GM23248 (cell line): ENCODE measurements around the gene ZDHHC24. TPM values are rescaled to one million over a fixed set of nuclear protein-coding genes. Genes with fewer than 3 reads are reported as not detected.
A peak's percentile ranks its signal among the peaks of the same experiment; 100 is the strongest.
"Not testable (repeated sequence)": the region's sequence is repeated elsewhere in the genome, so short reads cannot be mapped to it uniquely, and the experiment has no call there.

Experiments
- DNase-seq: peaks from one replicate; pipeline ENCODE4 v3.0.0-alpha.2; 2015
- H2AFZ ChIP-seq: fragments of 200-600 bp; sonication (generic); 2 replicates; pipeline ENCODE4 v1.6.1; 2016; ENCODE audit warnings: antibody characterized with exemption
- H3F3A ChIP-seq: fragments of 200-600 bp; sonication (generic); 2 replicates; pipeline ENCODE4 v1.6.1; 2016; ENCODE audit warnings: mild to moderate bottlenecking, antibody characterized with exemption, mixed run types; ENCODE audit not compliant: insufficient read depth
- H3K27ac ChIP-seq: fragments of 200-600 bp; sonication (generic); 2 replicates; pipeline ENCODE4 v1.5.1; 2016; ENCODE audit warnings: mild to moderate bottlenecking
- H3K27me3 ChIP-seq: fragments of 200-600 bp; sonication (generic); replicated peaks from 2 replicates; pipeline ENCODE4 v1.6.1; 2016; ENCODE audit warnings: mild to moderate bottlenecking; ENCODE audit not compliant: insufficient read depth
- H3K36me3 ChIP-seq: fragments of 200-600 bp; sonication (generic); 2 replicates; pipeline ENCODE4 v1.6.1; 2016; ENCODE audit warnings: low read depth, mild to moderate bottlenecking
- H3K4me1 ChIP-seq: fragments of 200-600 bp; sonication (generic); 2 replicates; pipeline ENCODE4 v1.6.1; 2016; ENCODE audit warnings: mild to moderate bottlenecking; ENCODE audit not compliant: insufficient read depth
- H3K4me2 ChIP-seq: fragments of 200-600 bp; sonication (generic); one replicate; pipeline ENCODE4 v1.6.1; 2016; ENCODE audit warnings: mild to moderate bottlenecking; ENCODE audit not compliant: unreplicated experiment
- H3K4me3 ChIP-seq: fragments of 200-600 bp; sonication (generic); 2 replicates; pipeline ENCODE4 v1.5.1; 2016; ENCODE audit warnings: mild to moderate bottlenecking
- H3K79me2 ChIP-seq: fragments of 200-600 bp; sonication (generic); 2 replicates; pipeline ENCODE4 v1.6.1; 2016; ENCODE audit warnings: mild to moderate bottlenecking; ENCODE audit not compliant: insufficient read depth
- H3K9ac ChIP-seq: fragments of 200-600 bp; sonication (generic); 2 replicates; pipeline ENCODE4 v1.6.1; 2016; ENCODE audit warnings: mild to moderate bottlenecking
- H3K9me2 ChIP-seq: fragments of 200-600 bp; sonication (generic); 2 replicates; pipeline ENCODE4 v1.6.1; 2016; ENCODE audit warnings: mixed run types, mild to moderate bottlenecking, moderate library complexity; ENCODE audit not compliant: insufficient read depth
- H3K9me3 ChIP-seq: fragments of 200-600 bp; sonication (generic); one replicate; pipeline ENCODE4 v1.6.1; 2017; ENCODE audit warnings: low read depth
- H4K20me1 ChIP-seq: fragments of 200-600 bp; sonication (generic); 2 replicates; pipeline ENCODE4 v1.6.0; 2016; ENCODE audit not compliant: insufficient read depth
- EZH2 ChIP-seq: fragments of 200-600 bp; sonication (generic); IDR thresholded peaks from 2 replicates; pipeline ENCODE4 v1.6.1; 2018; ENCODE audit warnings: antibody characterized with exemption, mild to moderate bottlenecking; ENCODE audit not compliant: insufficient read depth, poor library complexity, severe bottlenecking
- EZH2phosphoT487 ChIP-seq: fragments of 200-600 bp; sonication (generic); IDR thresholded peaks from 2 replicates; pipeline ENCODE4 v1.6.1; 2018; ENCODE audit warnings: antibody characterized with exemption, moderate library complexity, mild to moderate bottlenecking, low read depth; ENCODE audit not compliant: insufficient read depth
- WGBS, 2 experiments: methylation state at CpG; one replicate each; pipeline ENCODE4 v1.1.6; 2015 to 2017; ENCODE audit warnings: low lambda C conversion rate in 2 of 2, low coverage in 1 of 2; ENCODE audit errors: missing lambda C conversion rate in 2 of 2; 5-methylcytosine and 5-hydroxymethylcytosine counted together
- in situ Hi-C: fragments of 300-500 bp; cut with MboI; formaldehyde crosslinking; loops from 2 replicates; pipeline ENCODE4 v1.15.0; 2020
- polyA plus RNA-seq: library from polyadenylated mRNA; unstranded; fragments of >200 nt; fragmentation: Nextera tagmentation; extraction: Ambion mirVana; gene quantifications from 2 replicates; pipeline ENCODE4 v1.2.1, GENCODE V29; 2016
- total RNA-seq: library from RNA; depleted of rRNA; stranded (reverse); fragments of >200 nt; shearing (Covaris generic); gene quantifications from 2 replicates; pipeline ENCODE4 v1.2.3, GENCODE V29; 2014

Gene ZDHHC24
- total and polyA plus RNA-seq, 2 experiments from 2014 or later: 20.8 to 23.5 TPM

DNA sequence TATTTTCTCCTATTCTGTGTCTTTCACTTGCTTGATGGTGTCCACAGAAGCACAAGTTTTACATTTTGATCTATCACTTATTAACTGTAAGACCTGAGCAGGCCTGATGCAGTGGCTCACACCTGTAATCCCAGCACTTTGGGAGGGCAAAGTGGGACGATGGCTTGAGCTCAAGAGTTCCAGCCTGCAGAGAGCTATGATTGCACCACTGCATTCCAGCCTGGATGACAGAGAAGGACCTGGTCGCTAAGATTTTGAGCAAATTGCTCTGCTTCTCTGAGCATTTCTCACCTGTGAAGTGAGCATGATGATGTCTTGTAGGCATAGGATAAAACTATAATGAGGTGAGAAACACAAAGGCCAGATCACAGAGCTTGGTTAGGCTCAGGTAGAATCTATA, 40.3 kb upstream of the ZDHHC24 start:
- in situ Hi-C loops: loop anchor here (25.0 kb wide), 1 partner anchor 251 kb away; the partner anchor contains the start of gene RCE1
- TF ChIP-seq EZH2 (no peak), EZH2phosphoT487 (no peak)
- no peaks in the 10 kb centered on the region for H3F3A ChIP-seq
- H3K79me2 ChIP-seq: no peaks in the 10 kb centered on the region
- H3K9me2 ChIP-seq: no peaks in the 10 kb centered on the region
- DNase-seq: no peak
- WGBS, 2 experiments: 50 to 59% methylated on average over 2 of the region's 2 CpGs
- H3K4me1 ChIP-seq: no peaks in the 10 kb centered on the region
- H3K9me3 ChIP-seq: no peaks in the 10 kb centered on the region
- H3K27ac ChIP-seq: no peak overlapping the region
- H4K20me1 ChIP-seq: no peaks in the 10 kb centered on the region
- no peak overlapping the region for H2AFZ ChIP-seq
- no peak overlapping the region for H3K4me2 ChIP-seq
- H3K4me3 ChIP-seq: no peak overlapping the region
- H3K27me3 ChIP-seq: no peaks in the 10 kb centered on the region
- no peaks in the 10 kb centered on the region for H3K36me3 ChIP-seq
- no peak overlapping the region for H3K9ac ChIP-seq

DNA sequence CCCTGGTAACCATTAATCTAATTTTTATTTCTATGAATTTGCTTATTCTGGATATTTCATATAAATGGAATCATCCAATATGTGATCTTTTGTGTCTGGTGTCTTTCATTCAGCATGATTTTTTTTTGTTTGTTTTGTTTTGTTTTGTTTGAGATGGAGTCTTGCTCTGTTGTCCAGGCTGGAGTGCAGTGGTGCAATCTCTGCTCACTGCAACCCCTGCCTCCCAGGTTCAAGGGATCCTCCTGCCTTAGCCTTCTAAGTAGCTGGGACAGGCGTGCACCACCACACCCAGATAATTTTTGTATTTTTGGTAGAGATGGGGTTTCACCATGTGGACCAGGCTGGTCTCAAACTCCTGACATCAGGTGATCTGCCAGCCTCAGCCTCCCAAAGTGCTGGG, 39.6 kb upstream of the ZDHHC24 start:
- H3K27me3 ChIP-seq, H3K4me3 ChIP-seq, H3K9me2 ChIP-seq, DNase-seq, H3K9me3 ChIP-seq, H3F3A ChIP-seq, H3K9ac ChIP-seq, H2AFZ ChIP-seq, H3K27ac ChIP-seq, H3K4me2 ChIP-seq, H3K36me3 ChIP-seq, H3K4me1 ChIP-seq, H4K20me1 ChIP-seq, H3K79me2 ChIP-seq: not testable (repeated sequence)
- in situ Hi-C loops: loop anchor here (25.0 kb wide), 1 partner anchor 252 kb away; the partner anchor contains the start of gene RCE1
- 71 to 81% methylated on average over 1 of the region's 1 CpG for WGBS, 2 experiments

DNA sequence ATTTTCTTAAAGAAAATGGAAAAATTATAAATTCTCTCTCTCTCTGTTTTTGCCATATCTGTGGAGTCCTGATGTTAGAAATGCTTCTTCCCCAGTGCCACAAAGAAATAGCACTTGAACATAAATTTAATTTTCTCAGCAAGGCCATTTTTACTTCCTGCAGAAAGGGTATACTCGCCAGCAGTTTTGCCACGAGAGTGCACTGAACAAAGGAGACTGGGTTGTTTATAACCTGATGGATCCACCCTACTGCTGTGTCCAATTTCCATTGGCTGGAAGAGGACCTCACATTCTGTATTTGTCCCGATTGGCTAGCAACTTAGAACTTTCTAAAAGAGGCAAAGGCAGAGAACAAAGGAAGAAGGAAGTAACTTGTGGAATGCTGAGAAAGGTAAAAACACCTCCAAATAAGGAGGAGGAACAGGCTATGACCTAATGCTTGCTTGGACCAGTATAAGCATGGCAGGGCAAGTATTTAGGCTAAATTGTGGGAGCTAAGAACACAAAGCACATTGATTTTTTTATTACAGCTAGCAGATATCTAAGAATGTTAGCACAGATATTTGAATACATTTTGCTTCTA, 36.8 kb upstream of the ZDHHC24 start:
- H2AFZ ChIP-seq, H3F3A ChIP-seq, H3K4me2 ChIP-seq, DNase-seq, H3K27ac ChIP-seq, H3K9me2 ChIP-seq, H3K4me1 ChIP-seq, H4K20me1 ChIP-seq, H3K36me3 ChIP-seq, H3K9me3 ChIP-seq, H3K9ac ChIP-seq, H3K4me3 ChIP-seq, H3K79me2 ChIP-seq, H3K27me3 ChIP-seq: not testable (repeated sequence)
- 49 to 59% methylated on average over 3 of the region's 3 CpGs for WGBS, 2 experiments
- in situ Hi-C loops: loop anchor here (25.0 kb wide), 1 partner anchor 255 kb away; the partner anchor contains the start of gene RCE1

DNA sequence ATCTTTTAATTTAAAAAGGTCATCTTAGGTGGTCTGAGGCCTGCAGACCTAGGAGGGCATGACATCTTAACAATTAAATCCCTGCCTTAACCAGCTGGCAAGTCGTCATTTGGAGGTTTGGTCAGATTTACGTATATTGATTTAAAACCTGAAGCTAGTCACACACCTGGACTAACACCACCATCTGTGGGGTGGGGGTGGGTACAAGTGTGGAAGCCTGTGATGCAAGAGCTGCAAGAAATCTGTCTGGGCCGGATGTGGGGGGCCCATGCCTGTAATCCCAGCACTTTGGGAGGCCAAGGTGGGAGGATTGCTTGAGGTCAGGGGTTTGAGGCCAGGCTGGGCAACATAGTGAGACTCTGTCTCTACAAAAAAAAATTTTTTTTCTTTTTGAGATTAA, 35.4 kb upstream of the ZDHHC24 start:
- Histone ChIP-seq H3K9me2 (no peaks in the 10 kb centered on the region), H3K4me1 (no peaks in the 10 kb centered on the region), H2AFZ (no peak overlapping the region), H3K27me3 (no peaks in the 10 kb centered on the region), H3K79me2 (no peaks in the 10 kb centered on the region), H3K4me2 (no peak overlapping the region), H3K36me3 (no peaks in the 10 kb centered on the region), H3F3A (no peaks in the 10 kb centered on the region), H3K27ac (no peak overlapping the region), H3K9me3 (no peaks in the 10 kb centered on the region), H4K20me1 (no peaks in the 10 kb centered on the region), H3K9ac (no peak overlapping the region), H3K4me3 (no peak overlapping the region)
- no peak for DNase-seq
- WGBS, 2 experiments: 67 to 71% methylated on average over 3 of the region's 3 CpGs
- in situ Hi-C loops: loop anchor here (25.0 kb wide), 1 partner anchor 256 kb away; the partner anchor contains the start of gene RCE1
- TF ChIP-seq EZH2phosphoT487 (no peak), EZH2 (no peak)

DNA sequence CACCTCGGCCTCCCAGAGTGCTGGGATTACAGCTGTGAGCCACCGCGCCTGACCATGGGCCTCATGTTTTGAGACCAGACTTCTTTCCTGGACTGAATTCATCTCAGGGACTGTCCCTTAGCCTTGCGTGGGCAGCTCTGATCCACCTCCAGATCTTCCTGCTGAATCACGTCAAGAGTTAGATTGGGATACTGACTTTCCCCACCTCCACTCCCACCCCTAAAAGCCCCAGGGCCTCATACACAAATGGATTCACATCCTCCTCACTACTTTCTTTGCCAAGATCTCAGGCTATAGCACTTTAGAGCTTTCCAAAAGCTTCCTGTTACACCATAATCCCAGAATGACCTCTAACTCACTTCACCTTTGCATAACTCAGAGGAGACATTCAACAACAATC, 35.0 kb upstream of the ZDHHC24 start:
- no peak for TF ChIP-seq EZH2phosphoT487
- TF ChIP-seq EZH2: no peak
- Histone ChIP-seq H3K4me1 (no peaks in the 10 kb centered on the region), H3K9ac (no peak overlapping the region), H3K36me3 (no peaks in the 10 kb centered on the region), H3K79me2 (no peaks in the 10 kb centered on the region), H3F3A (no peaks in the 10 kb centered on the region), H3K27ac (no peak overlapping the region), H3K9me3 (no peaks in the 10 kb centered on the region), H3K9me2 (no peaks in the 10 kb centered on the region), H3K4me2 (no peak overlapping the region), H3K4me3 (no peak overlapping the region), H3K27me3 (no peaks in the 10 kb centered on the region), H2AFZ (no peak overlapping the region), H4K20me1 (no peaks in the 10 kb centered on the region)
- WGBS, 2 experiments: 86 to 88% methylated on average over 4 to 5 of the region's 5 CpGs
- in situ Hi-C loops: loop anchor here (25.0 kb wide), 1 partner anchor 256 kb away; the partner anchor contains the start of gene RCE1
- DNase-seq: peak; percentile 6
